HG03558 (cell line): Measurements from ENCODE around the gene SLC37A1.
"Not testable (repeated sequence)": the region's sequence is repeated elsewhere in the genome, so short reads cannot be mapped to it uniquely, and the experiment has no call there.

Experiments used
- ATAC-seq: cut with Tn5 transposase; IDR thresholded peaks from one replicate; pipeline ENCODE4 v1.9.1; 2021; ENCODE audit warnings: moderate number of reproducible peaks; ENCODE audit not compliant: unreplicated experiment; ENCODE audit errors: extremely low read depth

Gene SLC37A1

GRCh38 chr21:42601656-42602055 is 88.0 kb downstream of the SLC37A1 start:
- no peak for ATAC-seq

GRCh38 chr21:42607102-42607501 is 93.5 kb downstream of the SLC37A1 start:
- ATAC-seq = no peak

- no peak for ATAC-seq
Observed at GRCh38 chr21:42607525-42608102, 94.0 kb downstream of the SLC37A1 start.

GRCh38 chr21:42608446-42608845 is 94.8 kb downstream of the SLC37A1 start:
- no peak for ATAC-seq

GRCh38 chr21:42609811-42610210 is 96.2 kb downstream of the SLC37A1 start:
- ATAC-seq = no peak

- ATAC-seq = no peak
Observed at GRCh38 chr21:42611852-42612251, 98.2 kb downstream of the SLC37A1 start.

GRCh38 chr21:42612390-42612789 is 98.7 kb downstream of the SLC37A1 start:
- no peak for ATAC-seq

DNA sequence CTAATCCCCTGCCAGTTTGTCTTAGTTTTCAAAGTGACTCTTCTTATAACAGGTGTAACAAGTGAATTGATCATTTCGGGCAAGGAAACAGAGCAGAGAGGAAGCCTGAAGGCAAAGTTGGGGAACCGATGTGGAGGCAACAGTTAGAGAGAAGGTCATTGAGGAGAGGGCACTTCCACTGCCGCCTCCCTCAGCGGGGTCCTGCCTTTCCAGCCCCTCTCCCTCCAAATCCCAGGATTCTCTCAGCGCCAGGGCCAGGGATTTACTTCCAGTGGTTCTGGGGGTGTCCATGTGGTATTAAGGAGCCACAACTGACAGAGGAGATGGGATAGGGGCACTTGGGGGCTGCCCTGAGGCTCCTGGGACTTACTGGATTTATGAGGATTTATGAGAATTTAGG is 100.1 kb downstream of the SLC37A1 start:
- ATAC-seq = no peak

DNA sequence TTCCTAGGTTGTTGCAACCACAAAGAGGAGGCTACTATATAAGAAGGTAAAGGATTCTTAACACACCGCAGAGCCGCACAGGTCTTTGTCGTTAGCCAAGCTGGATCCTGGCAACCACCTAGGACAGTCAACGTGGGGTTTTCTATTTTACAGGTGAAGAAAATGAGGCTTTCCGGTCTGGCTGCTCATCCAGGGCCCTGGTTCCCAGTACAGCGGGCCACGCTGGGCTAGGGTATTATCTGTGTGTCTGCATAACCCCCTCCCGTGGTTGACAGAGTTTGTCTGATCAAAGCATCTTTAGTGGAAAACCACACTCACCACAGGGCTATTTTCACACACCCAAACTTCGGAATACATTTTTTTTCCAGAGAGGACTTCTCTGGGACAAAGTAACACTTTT is 100.7 kb downstream of the SLC37A1 start:
- no peak for ATAC-seq

GRCh38 chr21:42614811-42615351 is 101.2 kb downstream of the SLC37A1 start:
- no peak for ATAC-seq

- ATAC-seq = not testable (repeated sequence)
Observed at GRCh38 chr21:42615377-42615776, 101.7 kb downstream of the SLC37A1 start.

DNA sequence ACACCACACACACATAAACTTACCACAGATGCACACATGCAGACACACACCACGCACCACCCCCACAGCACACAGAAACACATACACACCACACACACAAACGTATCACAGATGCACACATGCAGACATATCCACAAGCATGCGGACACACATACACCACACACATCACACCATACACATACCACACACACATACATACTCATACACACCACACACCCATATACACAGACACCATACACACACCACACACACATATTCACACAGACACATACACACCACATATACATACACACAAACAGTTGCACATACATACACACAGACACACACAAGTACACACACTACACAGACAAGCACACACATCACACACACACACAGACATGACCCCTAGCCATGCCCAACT is 102.3 kb downstream of the SLC37A1 start:
- no peak for ATAC-seq

DNA sequence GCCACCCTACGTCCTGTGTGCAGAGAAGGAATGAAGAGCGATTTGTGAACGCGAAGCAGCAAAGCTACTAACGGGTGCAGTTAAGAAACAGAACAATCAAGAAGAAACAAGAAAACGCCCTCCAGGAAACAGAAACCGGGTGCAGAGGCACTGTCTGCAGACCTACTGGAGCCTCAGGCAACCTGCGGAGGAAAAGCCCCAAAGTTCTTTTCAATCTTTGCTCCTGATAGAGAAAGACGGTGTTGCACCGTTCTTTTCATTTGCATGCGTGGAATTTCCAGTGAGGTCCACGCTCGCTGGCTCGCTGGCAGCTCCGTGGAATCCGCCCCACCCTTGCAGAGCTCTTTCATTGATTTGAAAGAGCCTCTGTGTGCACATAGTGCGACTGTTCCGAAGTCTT is 102.8 kb downstream of the SLC37A1 start:
- ATAC-seq = no peak

- no peak for ATAC-seq
Observed at GRCh38 chr21:42616941-42617340, 103.3 kb downstream of the SLC37A1 start.

DNA sequence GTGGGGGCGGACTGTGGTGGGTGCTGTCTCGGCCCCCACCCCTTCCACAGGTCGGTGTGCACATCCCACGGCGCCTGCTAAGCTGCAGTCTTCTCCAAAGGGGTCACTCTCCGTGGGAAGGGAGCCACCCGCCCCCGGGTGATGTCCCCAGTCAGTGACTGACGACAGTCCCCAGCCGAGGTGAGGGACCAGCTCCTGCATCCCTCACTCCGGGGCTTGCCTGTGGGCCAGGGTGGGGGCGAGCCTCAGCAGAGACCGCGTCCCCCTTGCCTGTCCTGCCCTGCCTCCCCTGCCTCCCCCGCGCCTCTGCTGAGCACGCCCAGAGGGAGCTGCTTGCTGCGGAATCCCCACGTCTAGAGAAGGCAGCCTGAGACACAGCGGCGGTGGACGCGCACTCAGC is 103.8 kb downstream of the SLC37A1 start:
- no peak for ATAC-seq

GRCh38 chr21:42618707-42619102 is 105.1 kb downstream of the SLC37A1 start:
- ATAC-seq = no peak

DNA sequence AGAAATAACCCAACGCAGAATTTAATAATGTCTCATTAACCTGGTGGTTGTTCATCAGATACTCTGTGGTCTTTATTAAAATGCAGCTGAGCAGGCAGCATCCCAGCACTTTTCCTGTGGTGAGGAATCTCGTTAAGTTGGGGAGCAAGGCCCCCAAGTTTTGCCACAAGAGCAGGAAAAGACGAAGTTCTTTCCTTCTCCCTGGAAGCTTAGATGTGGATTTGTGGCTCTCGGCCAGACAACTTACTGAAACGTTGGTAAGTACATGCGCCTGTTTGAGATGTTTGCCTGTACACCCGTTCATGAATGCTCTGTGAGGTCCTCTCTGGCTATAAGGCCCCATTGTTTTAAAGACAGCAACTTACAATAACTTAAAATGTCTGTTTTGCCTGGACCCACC is 105.5 kb downstream of the SLC37A1 start:
- no peak for ATAC-seq

- ATAC-seq = no peak
Observed at GRCh38 chr21:42619841-42620240, 106.2 kb downstream of the SLC37A1 start.

- no peak for ATAC-seq
Observed at GRCh38 chr21:42621166-42621818, 107.6 kb downstream of the SLC37A1 start.

GRCh38 chr21:42621819-42622177 is 108.1 kb downstream of the SLC37A1 start:
- ATAC-seq = no peak

DNA sequence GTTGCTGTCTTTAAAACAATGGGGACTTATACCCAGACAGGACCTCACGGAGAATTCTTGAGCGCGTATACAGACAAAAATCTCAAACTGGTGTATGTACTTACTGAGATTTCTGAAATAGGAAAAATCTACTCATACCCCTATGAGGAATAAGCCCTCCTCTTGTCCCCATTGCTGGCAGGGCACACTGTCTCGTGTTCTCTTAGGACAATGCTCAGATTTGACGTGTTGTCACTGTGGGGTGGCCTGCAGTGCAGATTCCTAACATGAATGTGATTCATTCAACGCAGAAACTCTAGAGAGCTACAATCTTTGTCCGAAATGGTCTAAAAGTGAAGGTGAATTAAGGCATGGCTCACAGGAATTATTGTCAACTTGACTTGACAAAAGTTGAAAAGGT is 108.6 kb downstream of the SLC37A1 start:
- ATAC-seq = no peak

DNA sequence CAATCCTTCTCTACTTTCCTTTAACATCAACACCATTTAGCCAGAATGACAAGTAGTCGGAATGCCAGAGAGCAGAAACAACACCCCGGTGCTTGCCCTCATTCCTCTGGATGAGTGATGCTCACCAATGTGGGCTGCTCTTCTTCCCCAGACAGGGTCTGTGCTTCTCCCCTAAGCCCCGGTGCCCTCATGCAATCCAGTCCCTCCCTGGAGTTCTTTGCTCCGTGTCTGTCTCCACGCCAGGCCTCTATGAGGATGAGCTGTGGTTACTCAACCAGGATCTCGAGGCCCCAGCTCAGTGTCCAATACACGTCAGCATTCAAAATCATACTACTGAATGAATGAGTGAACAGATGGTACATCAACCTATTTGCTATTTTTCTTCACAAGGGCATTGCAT is 110.0 kb downstream of the SLC37A1 start:
- ATAC-seq = no peak
